ENCODE measurements around the gene E4F1.

E4F1 gene

GRCh38 chr16:2209258-2210008, 14.0 kb upstream of the E4F1 start:
- Mint-ChIP-seq H3K4me3 (no peak overlapping the region), H3K4me1 (peaks cover 43% of the 10 kb centered on the region), H3K9me3 (no peaks in the 10 kb centered on the region), H3K27ac (no peak overlapping the region), H3K36me3 (peaks cover 51% of the 10 kb centered on the region)
- no peak for DNase-seq (ENCODE audit: low spot score in 2 of 2)
- ATAC-seq: no peak

GRCh38 chr16:2210009-2210332, 13.4 kb upstream of the E4F1 start:
- peaks cover 52% of the 10 kb centered on the region for H3K36me3 Mint-ChIP-seq
- no peak for DNase-seq (ENCODE audit: low spot score in 2 of 2)

GRCh38 chr16:2210386-2211365, 12.7 kb upstream of the E4F1 start, which contains the start of gene BRICD5:
TSS of gene BRICD5 (minus strand) at chr16:2210863. CDS start at chr16:2210833, 30 bp downstream.
- H3K27ac Mint-ChIP-seq: peak within 1 kb of the TSS; percentile 84

More at GRCh38 chr16:2210009-2210332, 13.4 kb upstream of the E4F1 start:
- H3K4me3 Mint-ChIP-seq: no peak overlapping the region
- H3K4me1 Mint-ChIP-seq: peaks cover 38% of the 10 kb centered on the region
- no peaks in the 10 kb centered on the region for H3K9me3 Mint-ChIP-seq
- H3K27ac Mint-ChIP-seq: peak overlapping the region; percentile 76
- no peak for ATAC-seq

GRCh38 chr16:2211923-2212347, 11.5 kb upstream of the E4F1 start:
- peaks cover 56% of the 10 kb centered on the region for H3K36me3 Mint-ChIP-seq
- H3K4me1 Mint-ChIP-seq: peaks cover 31% of the 10 kb centered on the region
- no peaks in the 10 kb centered on the region for H3K9me3 Mint-ChIP-seq
- H3K4me3 Mint-ChIP-seq: peak overlapping the region; percentile 69
- DNase-seq (ENCODE audit: low spot score in 2 of 2): no peak
- peak overlapping the region; percentile 84 for H3K27ac Mint-ChIP-seq
- no peak for ATAC-seq

More at GRCh38 chr16:2210386-2211365, 12.7 kb upstream of the E4F1 start, which contains the start of gene BRICD5:
- H3K4me1 Mint-ChIP-seq: peaks cover 38% of the 10 kb centered on the region
- DNase-seq (ENCODE audit: low spot score in 2 of 2) (no peak), ATAC-seq (no peak)
- no peaks in the 10 kb centered on the region for H3K9me3 Mint-ChIP-seq
- H3K4me3 Mint-ChIP-seq: peak within 1 kb of the TSS; percentile 69
- H3K36me3 Mint-ChIP-seq: peaks cover 56% of the 10 kb centered on the region

- Mint-ChIP-seq H3K36me3 (peaks cover 49% of the 10 kb centered on the region), H3K4me1 (peaks cover 26% of the 10 kb centered on the region), H3K9me3 (no peaks in the 10 kb centered on the region), H3K27ac (peak overlapping the region; percentile 84), H3K4me3 (peak overlapping the region; percentile 69)
- DNase-seq (ENCODE audit: low spot score in 2 of 2) (no peak), ATAC-seq (no peak)
Observed at GRCh38 chr16:2212362-2213324, 10.7 kb upstream of the E4F1 start.

GRCh38 chr16:2213817-2214718, 9.3 kb upstream of the E4F1 start:
- peak in 1 of 2 donors; percentile 70 for DNase-seq (ENCODE audit: low spot score in 2 of 2)
- no peaks in the 10 kb centered on the region for H3K9me3 Mint-ChIP-seq
- peak overlapping the region; percentile 75 for H3K4me3 Mint-ChIP-seq
- H3K4me1 Mint-ChIP-seq: peaks cover 21% of the 10 kb centered on the region
- peak overlapping the region; percentile 82 for H3K27ac Mint-ChIP-seq
- no peak for ATAC-seq
- H3K36me3 Mint-ChIP-seq: peaks cover 40% of the 10 kb centered on the region

- H3K4me3 Mint-ChIP-seq: peak within 1 kb of the TSS; percentile 75
- no peak for DNase-seq (ENCODE audit: low spot score in 2 of 2)
- H3K9me3 Mint-ChIP-seq: no peaks in the 10 kb centered on the region
- peak within 1 kb of the TSS; percentile 82 for H3K27ac Mint-ChIP-seq
- no peak for ATAC-seq
- H3K4me1 Mint-ChIP-seq: peaks cover 21% of the 10 kb centered on the region
- H3K36me3 Mint-ChIP-seq: peaks cover 36% of the 10 kb centered on the region
Observed at GRCh38 chr16:2214719-2214968, 8.7 kb upstream of the E4F1 start, which contains the start of gene PGP. TSS of gene PGP (minus strand) at chr16:2214840. CDS start at chr16:2214777, 63 bp downstream.

GRCh38 chr16:2216330-2216729, 7.1 kb upstream of the E4F1 start:
- ATAC-seq: no peak
- Mint-ChIP-seq H3K9me3 (no peaks in the 10 kb centered on the region), H3K27ac (peak overlapping the region; percentile 82), H3K36me3 (peaks cover 29% of the 10 kb centered on the region), H3K4me3 (peak overlapping the region; percentile 75), H3K4me1 (peaks cover 21% of the 10 kb centered on the region)
- DNase-seq (ENCODE audit: low spot score in 2 of 2): no peak

GRCh38 chr16:2223942-2224486, 623 bp downstream of the E4F1 start:
- H3K4me3 Mint-ChIP-seq: peak overlapping the region; percentile 80
- no peak for DNase-seq (ENCODE audit: low spot score in 2 of 2)
- no peaks in the 10 kb centered on the region for H3K9me3 Mint-ChIP-seq
- H3K4me1 Mint-ChIP-seq: peaks cover 17% of the 10 kb centered on the region
- peak; percentile 33 for ATAC-seq
- H3K36me3 Mint-ChIP-seq: peaks cover 11% of the 10 kb centered on the region
- H3K27ac Mint-ChIP-seq: peak overlapping the region; percentile 92

GRCh38 chr16:2226245-2226793, 2.9 kb downstream of the E4F1 start:
- peak overlapping the region; percentile 69 for H3K27ac Mint-ChIP-seq
- no peak for ATAC-seq
- no peak overlapping the region for H3K4me3 Mint-ChIP-seq
- DNase-seq (ENCODE audit: low spot score in 2 of 2): no peak
- peaks cover 17% of the 10 kb centered on the region for H3K4me1 Mint-ChIP-seq
- peaks cover 16% of the 10 kb centered on the region for H3K36me3 Mint-ChIP-seq
- H3K9me3 Mint-ChIP-seq: no peaks in the 10 kb centered on the region

- H3K9me3 Mint-ChIP-seq: no peaks in the 10 kb centered on the region
- H3K4me1 Mint-ChIP-seq: peaks cover 17% of the 10 kb centered on the region
- H3K36me3 Mint-ChIP-seq: peaks cover 19% of the 10 kb centered on the region
- DNase-seq (ENCODE audit: low spot score in 2 of 2) (no peak), ATAC-seq (no peak)
- H3K4me3 Mint-ChIP-seq: no peak overlapping the region
- H3K27ac Mint-ChIP-seq: peak overlapping the region; percentile 69
Observed at GRCh38 chr16:2226918-2227317, 3.5 kb downstream of the E4F1 start.

- ATAC-seq (no peak), DNase-seq (ENCODE audit: low spot score in 2 of 2) (no peak)
- H3K4me3 Mint-ChIP-seq: no peak overlapping the region
- H3K36me3 Mint-ChIP-seq: peaks cover 21% of the 10 kb centered on the region
- H3K9me3 Mint-ChIP-seq: no peaks in the 10 kb centered on the region
- H3K27ac Mint-ChIP-seq: no peak overlapping the region
- H3K4me1 Mint-ChIP-seq: peaks cover 17% of the 10 kb centered on the region
Observed at GRCh38 chr16:2228161-2228824, 4.9 kb downstream of the E4F1 start.

- H3K4me1 Mint-ChIP-seq: peaks cover 16% of the 10 kb centered on the region
- H3K36me3 Mint-ChIP-seq: peaks cover 28% of the 10 kb centered on the region
- H3K4me3 Mint-ChIP-seq: no peak overlapping the region
- no peaks in the 10 kb centered on the region for H3K9me3 Mint-ChIP-seq
- DNase-seq (ENCODE audit: low spot score in 2 of 2) (no peak), ATAC-seq (no peak)
- no peak overlapping the region for H3K27ac Mint-ChIP-seq
Observed at GRCh38 chr16:2229091-2229490, 5.7 kb downstream of the E4F1 start.
